Measurements from ENCODE around the gene KIF17. TPM values are rescaled to one million over a fixed set of nuclear protein-coding genes. Genes with fewer than 3 reads are reported as not detected.
A peak's percentile ranks its signal among the peaks of the same experiment; 100 is the strongest.

KIF17 gene
- total RNA-seq, 1 donor from 2014 or later, result not detected

- Mint-ChIP-seq H3K27me3 (no peaks in the 10 kb centered on the region), H3K4me1 (peaks cover 37% of the 10 kb centered on the region), H3K9me3 (no peaks in the 10 kb centered on the region), H3K4me3 (peak within 1 kb of the TSS; percentile 99), H3K36me3 (ENCODE audit: low read depth) (peaks cover 32% of the 10 kb centered on the region), H3K27ac (peak within 1 kb of the TSS; percentile 98)
- peak; percentile 98 for DNase-seq
- intact Hi-C loops (cut with micrococcal nuclease), result loop anchor here (1.0 to 2.0 kb wide), 2 partner anchors 27 to 71 kb away; partner anchors contain the start of gene SH2D5
These were observed 56.3 kb downstream of the KIF17 start, which contains the start of gene DDOST for GRCh38 chr1:20661207-20662109. TSS of gene DDOST (minus strand) at chr1:20661369. CDS start at chr1:20661350, 19 bp downstream.

- no peaks in the 10 kb centered on the region for H3K9me3 Mint-ChIP-seq
- peaks cover 39% of the 10 kb centered on the region for H3K4me1 Mint-ChIP-seq
- no peaks in the 10 kb centered on the region for H3K27me3 Mint-ChIP-seq
- peak overlapping the region; percentile 99 for H3K4me3 Mint-ChIP-seq
- H3K36me3 Mint-ChIP-seq (ENCODE audit: low read depth), result peaks cover 36% of the 10 kb centered on the region
- DNase-seq, result no peak
- H3K27ac Mint-ChIP-seq, result peak overlapping the region; percentile 98
- intact Hi-C loops (cut with micrococcal nuclease), result loop anchor here (1.0 to 2.0 kb wide), 2 partner anchors 27 to 72 kb away; partner anchors contain the start of gene SH2D5
These were observed 57.0 kb downstream of the KIF17 start for GRCh38 chr1:20660847-20661206.

GRCh38 chr1:20660363-20660762, 57.4 kb downstream of the KIF17 start:
- Mint-ChIP-seq H3K27me3 (no peaks in the 10 kb centered on the region), H3K4me3 (peak overlapping the region; percentile 99), H3K27ac (peak overlapping the region; percentile 98), H3K36me3 (ENCODE audit: low read depth) (peaks cover 40% of the 10 kb centered on the region), H3K9me3 (no peaks in the 10 kb centered on the region), H3K4me1 (peaks cover 39% of the 10 kb centered on the region)
- no peak for DNase-seq
- intact Hi-C loops (cut with micrococcal nuclease), result loop anchor here (2.0 kb wide), 1 partner anchor 72 kb away; the partner anchor contains the start of gene SH2D5

GRCh38 chr1:20658166-20658915, 59.5 kb downstream of the KIF17 start:
- no peak for DNase-seq
- H3K36me3 Mint-ChIP-seq (ENCODE audit: low read depth), result peaks cover 56% of the 10 kb centered on the region
- H3K4me1 Mint-ChIP-seq, result peaks cover 39% of the 10 kb centered on the region
- intact Hi-C loops (cut with micrococcal nuclease), result no loop called here
- peak overlapping the region; percentile 99 for H3K4me3 Mint-ChIP-seq
- no peaks in the 10 kb centered on the region for H3K27me3 Mint-ChIP-seq
- no peak overlapping the region for H3K27ac Mint-ChIP-seq
- H3K9me3 Mint-ChIP-seq, result no peaks in the 10 kb centered on the region

- intact Hi-C loops (cut with micrococcal nuclease), result no loop called here
- H3K36me3 Mint-ChIP-seq (ENCODE audit: low read depth), result peaks cover 67% of the 10 kb centered on the region
- DNase-seq, result no peak
- no peaks in the 10 kb centered on the region for H3K27me3 Mint-ChIP-seq
- peaks cover 32% of the 10 kb centered on the region for H3K4me1 Mint-ChIP-seq
- no peak overlapping the region for H3K4me3 Mint-ChIP-seq
- no peak overlapping the region for H3K27ac Mint-ChIP-seq
- H3K9me3 Mint-ChIP-seq, result no peaks in the 10 kb centered on the region
These were observed 60.8 kb downstream of the KIF17 start for GRCh38 chr1:20657024-20657423.

GRCh38 chr1:20654104-20654690, 63.6 kb downstream of the KIF17 start:
- intact Hi-C loops (cut with micrococcal nuclease), result no loop called here
- no peaks in the 10 kb centered on the region for H3K9me3 Mint-ChIP-seq
- H3K27ac Mint-ChIP-seq, result no peak overlapping the region
- H3K4me3 Mint-ChIP-seq, result no peak overlapping the region
- H3K4me1 Mint-ChIP-seq, result peaks cover 12% of the 10 kb centered on the region
- no peak for DNase-seq
- no peaks in the 10 kb centered on the region for H3K27me3 Mint-ChIP-seq
- H3K36me3 Mint-ChIP-seq (ENCODE audit: low read depth), result peaks cover 73% of the 10 kb centered on the region

DNA sequence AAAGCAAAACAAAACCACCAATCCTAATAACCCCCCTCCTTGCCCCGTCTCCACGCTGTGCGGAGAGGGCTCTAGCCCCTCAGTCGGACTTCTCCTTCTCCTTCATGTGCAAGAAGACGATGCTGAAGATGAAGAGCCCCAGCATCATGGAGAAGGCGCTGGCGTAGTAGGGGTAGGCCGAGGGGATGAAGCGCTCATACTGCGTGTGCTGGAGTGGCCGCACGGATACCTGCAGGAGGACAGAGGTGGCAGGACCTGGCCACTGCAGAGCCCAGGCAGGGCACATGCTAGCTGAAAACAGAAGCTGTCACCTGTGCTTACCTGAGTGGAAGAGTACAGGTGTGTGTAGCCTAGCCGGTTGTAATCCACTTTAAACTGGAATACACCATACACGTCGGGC, 65.5 kb downstream of the KIF17 start:
- Mint-ChIP-seq H3K27ac (no peak overlapping the region), H3K36me3 (ENCODE audit: low read depth) (peaks cover 70% of the 10 kb centered on the region), H3K4me3 (no peak overlapping the region), H3K4me1 (peaks cover 5% of the 10 kb centered on the region), H3K27me3 (no peaks in the 10 kb centered on the region), H3K9me3 (no peaks in the 10 kb centered on the region)
- no peak for DNase-seq
- intact Hi-C loops (cut with micrococcal nuclease), result no loop called here

- intact Hi-C loops (cut with micrococcal nuclease), result no loop called here
- peaks cover 43% of the 10 kb centered on the region for H3K36me3 Mint-ChIP-seq (ENCODE audit: low read depth)
- H3K27me3 Mint-ChIP-seq, result no peaks in the 10 kb centered on the region
- H3K9me3 Mint-ChIP-seq, result no peaks in the 10 kb centered on the region
- no peaks in the 10 kb centered on the region for H3K4me1 Mint-ChIP-seq
- no peak for DNase-seq
- H3K4me3 Mint-ChIP-seq, result no peak overlapping the region
- no peak overlapping the region for H3K27ac Mint-ChIP-seq
These were observed 68.9 kb downstream of the KIF17 start for GRCh38 chr1:20648946-20649345.

- no peak overlapping the region for H3K27ac Mint-ChIP-seq
- no peak overlapping the region for H3K4me3 Mint-ChIP-seq
These were observed 69.4 kb downstream of the KIF17 start for GRCh38 chr1:20648438-20648837.

DNA sequence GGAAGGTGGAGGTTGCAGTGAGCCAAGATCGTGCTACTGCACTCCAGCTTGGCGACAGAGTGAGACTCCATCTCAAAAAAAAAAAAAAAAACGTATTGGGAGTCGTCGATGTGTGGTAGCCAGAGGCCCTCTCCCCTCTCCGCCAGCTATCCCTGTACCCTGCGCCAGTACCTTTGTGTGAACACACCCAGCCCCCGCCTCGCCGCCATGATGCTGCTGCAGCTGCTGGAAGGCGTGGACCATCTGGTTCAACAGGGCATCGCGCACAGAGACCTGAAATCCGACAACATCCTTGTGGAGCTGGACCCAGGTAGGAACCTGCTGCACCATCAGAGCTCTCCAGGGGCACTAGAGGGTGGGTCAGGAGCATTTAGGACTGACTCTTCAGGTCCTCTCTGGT, 72.4 kb downstream of the KIF17 start:
- Mint-ChIP-seq H3K27ac (no peak overlapping the region), H3K27me3 (no peaks in the 10 kb centered on the region), H3K36me3 (ENCODE audit: low read depth) (peaks cover 14% of the 10 kb centered on the region), H3K4me3 (no peak overlapping the region), H3K4me1 (no peaks in the 10 kb centered on the region), H3K9me3 (no peaks in the 10 kb centered on the region)
- intact Hi-C loops (cut with micrococcal nuclease), result no loop called here
- DNase-seq, result no peak

More at GRCh38 chr1:20648438-20648837, 69.4 kb downstream of the KIF17 start:
- no peaks in the 10 kb centered on the region for H3K4me1 Mint-ChIP-seq
- H3K36me3 Mint-ChIP-seq (ENCODE audit: low read depth), result peaks cover 38% of the 10 kb centered on the region
- no peak for DNase-seq
- H3K9me3 Mint-ChIP-seq, result no peaks in the 10 kb centered on the region
- H3K27me3 Mint-ChIP-seq, result no peaks in the 10 kb centered on the region
- intact Hi-C loops (cut with micrococcal nuclease), result no loop called here

- Mint-ChIP-seq H3K4me3 (no peak overlapping the region), H3K27me3 (no peaks in the 10 kb centered on the region), H3K27ac (no peak overlapping the region), H3K4me1 (no peaks in the 10 kb centered on the region), H3K36me3 (ENCODE audit: low read depth) (peaks cover 7% of the 10 kb centered on the region), H3K9me3 (no peaks in the 10 kb centered on the region)
- DNase-seq, result no peak
- intact Hi-C loops (cut with micrococcal nuclease), result no loop called here
These were observed 73.4 kb downstream of the KIF17 start for GRCh38 chr1:20644416-20644815.

DNA sequence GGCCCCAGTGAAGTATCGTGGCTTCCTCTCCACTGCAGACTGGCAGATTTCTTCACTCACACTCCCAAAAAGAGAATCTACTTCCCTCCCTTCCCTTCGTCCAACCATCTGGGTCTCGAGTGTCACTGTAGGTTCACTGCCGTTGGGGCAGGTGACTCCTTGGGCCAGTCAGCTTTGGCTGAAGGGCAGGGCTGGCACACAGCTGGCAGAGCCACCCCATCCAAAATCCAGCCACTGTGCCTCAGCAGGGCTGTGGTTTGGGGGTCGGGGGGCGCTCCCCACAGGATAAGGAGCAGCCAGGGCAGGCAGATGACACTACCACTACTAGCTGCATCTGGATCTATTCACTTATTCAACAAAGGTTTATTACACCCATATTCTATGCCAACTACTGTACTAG, 74.7 kb downstream of the KIF17 start:
- intact Hi-C loops (cut with micrococcal nuclease), result no loop called here
- Mint-ChIP-seq H3K9me3 (no peaks in the 10 kb centered on the region), H3K4me1 (no peaks in the 10 kb centered on the region), H3K36me3 (ENCODE audit: low read depth) (peaks cover 1% of the 10 kb centered on the region), H3K27ac (no peak overlapping the region), H3K4me3 (no peak overlapping the region), H3K27me3 (no peaks in the 10 kb centered on the region)
- DNase-seq, result no peak

GRCh38 chr1:20641975-20642374, 75.8 kb downstream of the KIF17 start:
- Mint-ChIP-seq H3K4me1 (no peaks in the 10 kb centered on the region), H3K27me3 (no peaks in the 10 kb centered on the region), H3K27ac (no peak overlapping the region), H3K4me3 (no peak overlapping the region), H3K9me3 (no peaks in the 10 kb centered on the region), H3K36me3 (ENCODE audit: low read depth) (peaks cover 1% of the 10 kb centered on the region)
- intact Hi-C loops (cut with micrococcal nuclease), result no loop called here
- DNase-seq, result no peak
